HG03575 (cell line): ENCODE data around the gene ZNF554.
"Not testable (repeated sequence)": the region's sequence is repeated elsewhere in the genome, so short reads cannot be mapped to it uniquely, and the experiment has no call there.

ENCODE experiments used
- ATAC-seq: cut with Tn5 transposase; IDR thresholded peaks from one replicate; pipeline ENCODE4 v1.9.1; 2021; ENCODE audit not compliant: unreplicated experiment, insufficient number of reproducible peaks, low FRiP score; ENCODE audit errors: extremely low read depth

The ZNF554 gene

DNA sequence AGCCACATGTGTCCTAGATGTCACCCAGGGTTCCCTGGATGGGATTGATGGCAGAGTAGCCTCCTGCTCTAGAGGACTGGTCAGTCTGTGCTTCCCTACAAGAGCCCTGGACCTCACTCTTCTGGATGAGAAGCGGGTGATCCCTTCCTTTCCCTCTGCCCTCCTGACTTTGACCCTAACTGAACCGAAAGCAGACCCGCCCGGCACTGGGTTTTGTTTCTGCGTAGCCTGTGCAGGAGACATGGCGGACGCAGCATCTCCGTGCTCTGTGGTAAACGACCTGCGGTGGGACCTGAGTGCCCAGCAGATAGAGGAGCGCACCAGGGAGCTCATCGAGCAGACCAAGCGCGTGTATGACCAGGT is 29.5 kb upstream of the ZNF554 start:
- no peak for ATAC-seq

GRCh38 chr19:2790557-2791271 is 29.0 kb upstream of the ZNF554 start:
- no peak for ATAC-seq

DNA sequence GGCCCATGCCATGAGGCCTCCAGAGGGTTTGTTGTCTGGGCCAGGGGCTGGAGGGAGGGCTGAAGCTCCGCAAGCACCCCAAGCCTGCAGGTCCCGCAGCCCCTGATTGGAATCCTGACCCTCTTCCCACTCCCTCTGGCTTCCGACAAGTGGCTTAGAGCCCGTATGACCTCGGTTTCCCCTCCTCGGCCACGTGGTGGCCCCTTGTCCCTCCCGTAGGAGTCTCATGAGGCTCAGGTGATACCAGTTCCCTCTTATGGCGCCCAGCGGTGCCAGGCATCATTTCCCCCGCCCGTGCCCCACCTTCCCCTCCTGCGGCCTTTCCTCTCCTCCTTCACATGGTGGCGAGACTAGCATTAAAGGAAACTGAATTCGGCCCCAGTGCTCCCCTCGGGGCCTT is 28.2 kb upstream of the ZNF554 start:
- ATAC-seq, result no peak

- ATAC-seq, result no peak
Measured at GRCh38 chr19:2791876-2792275, 27.8 kb upstream of the ZNF554 start.

DNA sequence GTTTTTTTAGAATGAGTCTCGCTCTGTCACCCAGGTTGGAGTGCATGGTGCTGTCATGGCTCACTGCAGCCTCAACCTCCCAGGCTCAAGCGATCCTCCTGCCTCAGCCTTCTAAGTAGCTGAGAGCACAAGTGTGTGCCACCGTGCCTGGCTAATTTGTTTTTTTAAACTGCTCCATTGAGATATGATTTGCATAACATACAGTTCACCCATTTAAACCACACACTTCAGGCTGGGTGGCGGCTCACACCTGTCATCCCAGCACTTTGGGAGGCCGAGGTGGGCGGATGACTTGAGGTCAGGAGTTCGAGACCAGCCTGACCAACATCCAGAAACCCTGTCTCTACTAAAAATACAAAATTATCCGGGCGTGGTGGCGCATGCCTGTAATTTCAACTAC is 27.0 kb upstream of the ZNF554 start:
- ATAC-seq, result not testable (repeated sequence)

DNA sequence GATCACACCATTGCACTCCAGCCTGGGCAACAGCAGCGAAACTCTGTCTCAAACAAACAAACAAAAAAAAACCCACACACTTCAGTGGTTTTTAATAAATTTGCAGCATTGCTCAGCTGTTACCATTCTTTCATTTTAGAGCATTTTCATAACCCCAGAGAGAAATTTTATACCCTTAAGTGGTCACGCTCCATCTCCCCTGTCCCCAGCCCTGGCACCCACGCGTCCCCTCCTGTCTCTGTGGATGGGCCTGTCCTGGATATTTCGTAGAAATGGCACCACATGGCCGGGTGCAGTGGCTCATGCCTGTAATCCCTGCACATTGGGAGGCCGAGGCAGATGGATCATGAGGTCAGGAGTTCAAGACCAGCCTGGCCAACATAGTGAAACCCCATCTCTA is 26.5 kb upstream of the ZNF554 start:
- no peak for ATAC-seq

- ATAC-seq, result no peak
Measured at GRCh38 chr19:2793577-2793976, 26.1 kb upstream of the ZNF554 start.

DNA sequence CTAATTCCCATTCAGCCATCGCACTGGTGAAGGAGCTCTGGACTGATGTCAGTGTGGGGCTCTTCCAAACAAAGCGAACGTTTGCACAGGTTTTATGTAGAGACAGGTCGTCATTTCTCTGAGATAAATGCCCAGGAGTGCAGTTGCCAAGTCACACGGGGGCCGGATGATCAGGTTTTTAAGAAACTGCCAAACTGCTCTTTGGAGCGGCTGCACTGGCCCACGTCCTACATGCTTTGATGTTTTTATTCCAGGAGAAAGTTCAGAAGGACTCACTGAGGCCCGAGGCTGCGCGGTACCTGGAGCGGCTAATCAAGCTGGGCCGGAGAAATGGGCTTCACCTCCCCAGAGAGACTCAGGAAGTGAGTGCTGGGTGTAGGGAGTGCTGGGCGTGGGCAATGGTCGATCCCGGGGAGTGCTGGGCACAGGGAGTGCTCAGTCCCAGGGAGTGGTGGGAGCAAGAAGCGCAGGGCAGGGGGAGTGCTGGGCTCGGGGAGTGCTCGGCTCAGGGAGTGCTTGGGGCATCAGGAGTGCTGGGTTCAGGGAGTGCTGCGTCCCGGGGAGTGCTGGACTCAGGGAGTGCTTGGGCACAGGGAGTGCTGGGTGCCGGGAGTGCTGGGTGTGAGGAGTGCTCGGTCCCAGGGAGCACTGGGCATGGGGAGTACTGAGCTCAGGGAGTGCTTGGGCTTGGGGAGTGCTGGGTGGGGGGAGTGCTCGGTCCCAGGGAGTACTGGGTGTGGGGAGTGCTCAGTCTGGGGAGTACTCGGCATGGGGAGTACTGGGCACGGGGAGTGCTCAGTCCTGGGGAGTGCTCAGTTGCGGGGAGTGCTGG is 23.6 kb upstream of the ZNF554 start:
- ATAC-seq, result no peak

DNA sequence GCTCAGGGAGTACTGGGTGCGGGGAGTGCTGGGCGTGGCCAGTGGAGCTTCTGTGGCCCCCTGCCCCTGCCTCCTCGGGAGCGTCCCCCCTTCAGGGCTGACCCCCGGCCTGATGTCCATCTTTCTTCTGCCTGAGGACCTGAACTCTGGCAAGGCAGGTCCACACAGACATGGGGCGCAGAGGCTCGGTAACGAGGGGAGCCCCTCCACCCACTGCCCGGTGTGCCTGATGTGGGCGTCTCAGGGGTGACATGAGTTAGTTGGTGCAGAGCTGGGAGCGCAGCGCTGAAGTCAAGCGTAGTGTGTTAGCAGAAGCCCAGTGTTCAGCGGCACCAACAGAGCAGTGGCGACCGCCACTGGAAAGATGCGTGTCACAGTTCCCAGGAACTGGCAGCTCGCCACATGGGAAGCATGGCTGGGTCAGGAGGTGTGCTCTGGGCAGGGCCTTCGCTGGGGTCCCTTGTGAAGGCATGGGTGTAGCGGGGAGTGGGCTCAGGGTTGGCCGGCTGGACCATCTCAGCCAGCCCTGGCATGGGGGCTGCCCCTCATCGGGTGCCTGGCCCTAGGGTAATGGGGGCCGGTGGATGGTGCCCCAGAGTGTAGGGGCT is 22.9 kb upstream of the ZNF554 start:
- ATAC-seq, result no peak

GRCh38 chr19:2797280-2797679 is 22.4 kb upstream of the ZNF554 start:
- ATAC-seq, result no peak

GRCh38 chr19:2798158-2798685 is 21.4 kb upstream of the ZNF554 start:
- no peak for ATAC-seq

GRCh38 chr19:2798733-2799132 is 20.9 kb upstream of the ZNF554 start:
- no peak for ATAC-seq

DNA sequence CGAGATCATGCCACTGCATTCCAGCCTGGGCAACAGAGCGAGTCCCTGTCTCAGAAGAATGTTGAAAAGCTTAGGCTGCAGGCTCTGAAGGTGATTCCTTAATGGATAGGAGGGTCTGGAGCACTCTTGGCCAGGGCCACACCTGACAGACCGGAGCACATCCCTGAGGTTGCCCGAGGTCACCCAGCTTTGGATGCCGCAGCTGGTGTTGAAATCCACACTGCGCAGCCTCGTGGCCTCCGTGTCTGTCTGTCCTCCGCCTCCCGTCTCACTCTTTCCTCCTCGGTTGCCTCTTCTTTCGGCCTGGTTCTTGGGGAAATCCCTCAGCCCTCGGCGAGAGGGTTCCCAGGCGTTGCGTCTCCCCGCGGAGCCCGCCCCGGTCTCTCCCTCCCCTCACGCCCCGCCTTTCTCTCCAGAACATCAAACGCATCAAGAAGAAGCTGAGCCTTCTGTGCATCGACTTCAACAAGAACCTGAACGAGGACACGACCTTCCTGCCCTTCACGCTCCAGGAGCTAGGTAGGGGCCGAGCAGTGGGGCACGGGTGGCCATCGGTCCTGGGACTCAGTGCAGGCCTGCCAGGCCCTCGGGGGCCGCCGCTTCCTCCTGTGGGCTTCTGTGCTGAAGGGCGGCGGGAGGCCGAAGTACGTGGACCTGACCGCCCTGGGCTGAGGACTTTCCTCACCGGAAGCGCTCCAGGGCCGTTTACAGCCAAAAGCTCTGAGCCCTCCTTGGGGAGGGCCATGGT is 20.2 kb upstream of the ZNF554 start:
- no peak for ATAC-seq

GRCh38 chr19:2800506-2800905 is 19.2 kb upstream of the ZNF554 start:
- no peak for ATAC-seq

DNA sequence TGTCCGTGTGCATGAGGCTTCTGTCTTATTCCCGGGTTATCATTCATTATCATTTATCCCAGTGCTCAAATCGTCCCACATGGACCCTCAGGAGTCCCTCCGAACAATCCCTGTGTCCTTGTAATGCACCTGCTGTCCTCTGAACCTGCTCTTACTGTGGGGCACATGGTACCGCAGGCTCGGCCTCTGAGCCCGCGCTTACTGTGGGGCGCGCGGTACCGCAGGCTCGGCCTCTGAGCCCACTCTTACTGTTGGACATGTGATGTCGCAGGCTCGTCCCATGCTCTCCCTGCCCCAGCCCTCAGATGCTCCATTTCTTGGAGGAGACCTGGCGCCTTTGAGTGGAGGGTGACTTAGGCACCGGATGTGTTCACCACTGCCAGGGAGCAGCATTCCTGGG is 16.8 kb upstream of the ZNF554 start:
- no peak for ATAC-seq

DNA sequence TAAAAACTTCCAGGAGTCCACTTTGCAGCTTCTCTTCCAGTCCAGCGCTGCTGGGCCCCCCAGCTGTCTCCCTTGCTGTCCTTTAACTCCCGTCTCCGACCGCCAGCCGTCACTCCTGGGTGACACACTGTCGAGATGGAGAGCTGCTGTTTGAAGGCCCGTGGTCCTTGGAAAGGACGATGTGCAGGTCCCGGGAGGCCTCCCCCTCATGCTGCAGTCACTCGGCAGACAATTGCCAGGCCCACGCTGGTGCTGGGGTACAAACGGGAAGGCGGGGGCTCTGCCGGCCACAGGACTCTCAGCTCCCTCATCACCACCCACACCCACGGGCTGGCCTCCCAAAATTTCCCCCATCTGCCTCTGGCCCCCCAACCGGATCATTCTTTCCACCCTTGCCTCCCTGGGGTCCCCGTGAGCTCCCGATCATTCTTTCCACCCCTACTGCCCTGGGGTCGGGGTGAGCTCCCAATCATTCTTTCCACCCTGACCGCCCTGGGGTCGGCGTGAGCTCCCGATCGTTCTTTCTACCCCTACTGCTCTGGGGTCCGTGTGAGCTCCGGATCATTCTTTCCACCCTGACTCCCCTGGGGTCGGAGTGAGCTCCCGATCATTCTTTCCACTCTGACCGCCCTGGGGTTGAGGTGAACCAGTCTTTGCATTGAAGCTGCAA is 16.0 kb upstream of the ZNF554 start:
- no peak for ATAC-seq

DNA sequence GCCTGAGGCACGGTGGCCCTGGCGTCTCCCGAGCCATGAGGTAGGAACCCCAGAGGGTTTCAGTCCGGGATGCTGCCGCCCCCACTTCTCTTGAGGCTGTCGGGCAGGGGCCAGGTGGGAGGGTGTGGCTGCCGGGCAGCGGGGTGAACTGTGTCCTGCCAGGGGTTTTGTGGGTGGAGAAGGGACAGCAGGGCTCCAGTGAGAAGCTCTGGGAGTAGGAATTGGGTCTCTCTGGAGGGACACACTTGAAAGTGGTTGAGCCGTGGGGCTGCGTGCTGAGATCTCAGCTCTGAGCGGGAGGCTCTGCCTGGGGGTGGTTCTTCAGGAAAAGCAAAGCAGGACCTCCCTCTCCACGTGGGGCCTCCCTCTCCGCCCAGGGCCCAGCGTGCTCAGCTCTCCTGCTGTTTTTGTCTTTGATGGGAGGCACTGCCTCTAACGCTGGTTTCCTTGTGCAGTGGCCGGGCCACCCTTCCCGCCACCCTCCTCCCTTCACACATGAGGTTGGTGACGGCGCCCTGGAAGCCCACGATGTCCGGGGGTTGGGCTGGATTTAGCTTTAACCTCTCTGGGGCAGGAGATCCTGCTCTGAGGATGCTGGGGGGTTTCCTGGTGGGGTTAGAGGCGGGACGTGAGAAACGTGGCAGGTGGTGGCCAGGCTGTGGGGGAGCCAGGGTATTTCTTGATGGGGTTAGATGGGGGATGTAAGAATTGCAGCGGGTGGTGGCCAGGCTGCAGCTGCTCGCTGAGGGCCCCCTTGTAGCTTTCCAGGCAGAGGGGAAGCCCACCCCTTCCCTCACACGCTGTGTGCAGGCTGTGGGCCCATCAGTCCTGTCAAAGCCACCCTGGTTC is 15.3 kb upstream of the ZNF554 start:
- ATAC-seq, result no peak
